Neural crest cell (in vitro differentiated cells): ENCODE data around the gene FRMD4A. TPM values are rescaled to one million over a fixed set of nuclear protein-coding genes. Genes with fewer than 3 reads are reported as not detected.
A peak's percentile ranks its signal among the peaks of the same experiment; 100 is the strongest.

Source experiments
- DNase-seq: peaks from one replicate; pipeline ENCODE4 v3.0.0; 2021; ENCODE audit warnings: low read depth, mixed read lengths, low spot score
- H3K27ac Mint-ChIP-seq: one replicate; pipeline ENCODE4 v1.8.0; 2021; ENCODE audit warnings: mild to moderate bottlenecking, mixed read lengths; ENCODE audit not compliant: unreplicated experiment
- H3K27me3 Mint-ChIP-seq: 2 replicates; pipeline ENCODE4 v1.8.0; 2021; ENCODE audit warnings: low read depth, mild to moderate bottlenecking, mixed read lengths
- H3K36me3 Mint-ChIP-seq: 2 replicates; pipeline ENCODE4 v1.8.0; 2021; ENCODE audit warnings: low read depth, mild to moderate bottlenecking, mixed read lengths
- H3K4me1 Mint-ChIP-seq: 2 replicates; pipeline ENCODE4 v1.8.0; 2021; ENCODE audit warnings: mixed read lengths
- H3K4me3 Mint-ChIP-seq: one replicate; pipeline ENCODE4 v1.8.0; 2021; ENCODE audit warnings: mild to moderate bottlenecking, mixed read lengths
- H3K9me3 Mint-ChIP-seq: 2 replicates; pipeline ENCODE4 v1.8.0; 2021; ENCODE audit warnings: mixed read lengths
- total RNA-seq: library from RNA; stranded (reverse); gene quantifications from 2 replicates; pipeline ENCODE4 v1.2.1, GENCODE V29; 2021
- TF ChIP-seq, protein P1 (sequence below): fragments of 200-600 bp; sonication (generic); conservative IDR thresholded peaks from 2 replicates; pipeline ENCODE4 v1.5.0; 2021; ENCODE audit warnings: antibody characterized with exemption, mild to moderate bottlenecking

FRMD4A gene
- total RNA-seq, 1 donor from 2014 or later, result 65.3 TPM

DNA sequence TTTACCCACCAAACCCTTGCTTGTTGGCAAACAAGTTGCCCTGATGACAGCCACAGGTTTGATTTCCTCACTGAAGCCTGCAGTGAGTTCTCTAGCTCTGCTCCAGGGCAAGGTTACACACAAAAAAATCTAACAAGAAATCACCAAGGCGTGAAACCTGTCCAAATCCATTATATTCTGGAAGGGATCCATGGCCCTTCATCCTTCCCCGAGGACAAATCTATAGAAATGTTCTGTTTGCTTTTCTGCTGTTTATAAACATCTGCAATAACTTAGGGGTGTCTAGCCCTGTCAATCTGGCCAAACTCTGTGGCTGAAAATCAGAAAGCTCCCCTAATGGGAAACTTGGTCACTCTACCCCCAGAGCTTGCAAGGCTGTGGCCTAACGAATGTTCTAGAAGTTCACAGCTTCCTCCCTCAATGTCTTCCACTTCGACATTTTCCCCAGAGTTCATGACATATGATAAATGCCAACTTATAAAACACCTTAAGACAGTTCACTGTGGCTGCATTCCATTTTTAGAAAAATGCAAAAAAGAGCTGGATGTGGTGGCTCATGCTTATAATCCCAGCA is 579.4 kb downstream of the FRMD4A start:
- Mint-ChIP-seq H3K4me3 (no peak overlapping the region), H3K27ac (no peak overlapping the region), H3K36me3 (peaks cover 8% of the 10 kb centered on the region), H3K27me3 (no peaks in the 10 kb centered on the region), H3K4me1 (no peaks in the 10 kb centered on the region), H3K9me3 (no peaks in the 10 kb centered on the region)
- TF ChIP-seq, protein P1, sequence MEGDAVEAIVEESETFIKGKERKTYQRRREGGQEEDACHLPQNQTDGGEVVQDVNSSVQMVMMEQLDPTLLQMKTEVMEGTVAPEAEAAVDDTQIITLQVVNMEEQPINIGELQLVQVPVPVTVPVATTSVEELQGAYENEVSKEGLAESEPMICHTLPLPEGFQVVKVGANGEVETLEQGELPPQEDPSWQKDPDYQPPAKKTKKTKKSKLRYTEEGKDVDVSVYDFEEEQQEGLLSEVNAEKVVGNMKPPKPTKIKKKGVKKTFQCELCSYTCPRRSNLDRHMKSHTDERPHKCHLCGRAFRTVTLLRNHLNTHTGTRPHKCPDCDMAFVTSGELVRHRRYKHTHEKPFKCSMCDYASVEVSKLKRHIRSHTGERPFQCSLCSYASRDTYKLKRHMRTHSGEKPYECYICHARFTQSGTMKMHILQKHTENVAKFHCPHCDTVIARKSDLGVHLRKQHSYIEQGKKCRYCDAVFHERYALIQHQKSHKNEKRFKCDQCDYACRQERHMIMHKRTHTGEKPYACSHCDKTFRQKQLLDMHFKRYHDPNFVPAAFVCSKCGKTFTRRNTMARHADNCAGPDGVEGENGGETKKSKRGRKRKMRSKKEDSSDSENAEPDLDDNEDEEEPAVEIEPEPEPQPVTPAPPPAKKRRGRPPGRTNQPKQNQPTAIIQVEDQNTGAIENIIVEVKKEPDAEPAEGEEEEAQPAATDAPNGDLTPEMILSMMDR, result no peak
- no peak for DNase-seq

DNA sequence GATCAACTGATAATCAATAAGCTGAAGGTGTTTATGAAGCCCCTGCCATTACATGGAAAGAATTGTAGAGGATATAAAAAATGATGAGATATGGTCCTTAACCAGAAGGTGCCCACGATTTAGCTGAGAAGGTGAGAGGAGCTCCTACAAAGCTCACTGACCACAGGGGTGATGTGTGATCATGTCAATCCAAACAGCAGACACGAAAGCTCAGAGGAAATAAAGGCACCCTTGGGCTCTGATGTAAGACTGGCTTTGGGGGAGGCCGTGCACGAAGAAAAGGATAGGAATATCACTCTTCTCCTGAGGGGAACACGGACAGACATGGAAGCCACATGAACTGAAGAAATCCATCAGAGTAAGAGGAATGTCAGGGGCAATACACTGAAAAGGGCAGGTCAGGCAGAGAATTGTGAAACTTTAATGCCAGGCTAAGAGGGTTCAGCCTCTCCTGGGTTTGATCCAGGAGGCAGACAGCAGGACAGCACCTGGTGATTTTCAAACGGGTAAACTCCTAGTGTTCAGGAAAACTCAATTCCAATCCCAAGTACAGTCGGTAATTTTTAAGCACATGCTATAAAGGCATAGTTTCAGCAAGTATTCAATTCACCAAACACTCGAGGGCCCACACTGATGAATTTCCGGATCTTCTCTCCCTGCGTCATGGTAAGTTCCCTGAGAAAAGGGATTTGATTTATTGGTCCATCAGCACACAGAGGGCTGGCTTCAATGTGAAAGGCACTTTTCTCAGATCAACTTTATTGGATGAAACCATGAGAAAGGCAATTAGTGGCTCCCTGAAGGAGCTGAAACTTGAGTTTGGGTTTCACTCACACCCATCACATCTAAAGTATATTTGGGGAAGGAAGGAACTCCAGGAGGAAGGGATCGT is 580.2 kb downstream of the FRMD4A start:
- Mint-ChIP-seq H3K4me1 (no peaks in the 10 kb centered on the region), H3K4me3 (no peak overlapping the region), H3K9me3 (no peaks in the 10 kb centered on the region), H3K36me3 (peaks cover 8% of the 10 kb centered on the region), H3K27ac (no peak overlapping the region), H3K27me3 (no peaks in the 10 kb centered on the region)
- no peak for DNase-seq
- TF ChIP-seq, protein P1, result no peak

DNA sequence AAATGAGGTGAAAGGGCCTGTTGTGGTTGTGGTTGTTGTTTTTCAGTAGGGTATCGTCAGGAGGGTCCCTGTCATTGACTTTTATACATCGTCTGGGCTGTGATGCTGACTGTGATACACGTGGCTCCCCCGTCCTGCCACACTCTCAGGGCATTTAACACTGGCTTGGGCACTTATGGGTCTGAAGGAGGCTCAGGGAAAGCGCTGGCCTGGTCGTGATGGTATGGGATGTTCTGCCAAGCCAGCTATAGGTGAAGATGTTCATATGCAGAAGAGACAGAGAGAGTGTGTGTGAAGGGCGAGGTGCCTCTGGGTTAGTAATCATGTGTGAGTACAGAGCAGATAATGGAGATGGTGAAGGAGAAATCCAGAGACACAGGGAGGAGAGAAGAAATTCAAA is 585.5 kb downstream of the FRMD4A start:
- peak overlapping the region; percentile 1 for H3K27ac Mint-ChIP-seq

DNA sequence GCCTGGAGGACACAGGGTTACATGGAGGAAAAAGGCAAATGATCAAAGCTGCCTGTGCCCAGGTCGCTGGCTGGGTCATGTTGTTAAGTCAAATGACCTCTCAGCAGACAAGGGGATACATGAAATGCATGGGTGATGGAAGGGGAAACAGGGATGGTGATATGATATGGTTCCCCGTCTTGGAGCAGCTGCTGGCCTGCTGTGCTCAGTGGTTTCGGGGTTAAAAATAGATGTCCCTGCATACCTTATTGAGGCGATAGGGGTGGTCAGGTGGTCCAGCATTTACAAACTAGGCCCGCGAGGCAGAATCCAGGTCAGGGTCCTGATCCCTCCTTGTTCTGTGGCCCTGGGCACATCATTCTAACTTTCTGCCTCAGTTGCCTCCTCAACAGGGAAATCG is 586.8 kb downstream of the FRMD4A start:
- Mint-ChIP-seq H3K9me3 (no peaks in the 10 kb centered on the region), H3K4me1 (peaks cover 6% of the 10 kb centered on the region), H3K4me3 (no peak overlapping the region), H3K36me3 (peaks cover 9% of the 10 kb centered on the region), H3K27ac (no peak overlapping the region), H3K27me3 (no peaks in the 10 kb centered on the region)
- TF ChIP-seq, protein P1, result no peak
- DNase-seq, result no peak

More for the DNA sequence above, 585.5 kb downstream of the FRMD4A start:
- TF ChIP-seq, protein P1, result no peak
- Mint-ChIP-seq H3K9me3 (no peaks in the 10 kb centered on the region), H3K4me1 (peaks cover 4% of the 10 kb centered on the region), H3K4me3 (no peak overlapping the region), H3K36me3 (peaks cover 5% of the 10 kb centered on the region), H3K27me3 (no peaks in the 10 kb centered on the region)
- no peak for DNase-seq

DNA sequence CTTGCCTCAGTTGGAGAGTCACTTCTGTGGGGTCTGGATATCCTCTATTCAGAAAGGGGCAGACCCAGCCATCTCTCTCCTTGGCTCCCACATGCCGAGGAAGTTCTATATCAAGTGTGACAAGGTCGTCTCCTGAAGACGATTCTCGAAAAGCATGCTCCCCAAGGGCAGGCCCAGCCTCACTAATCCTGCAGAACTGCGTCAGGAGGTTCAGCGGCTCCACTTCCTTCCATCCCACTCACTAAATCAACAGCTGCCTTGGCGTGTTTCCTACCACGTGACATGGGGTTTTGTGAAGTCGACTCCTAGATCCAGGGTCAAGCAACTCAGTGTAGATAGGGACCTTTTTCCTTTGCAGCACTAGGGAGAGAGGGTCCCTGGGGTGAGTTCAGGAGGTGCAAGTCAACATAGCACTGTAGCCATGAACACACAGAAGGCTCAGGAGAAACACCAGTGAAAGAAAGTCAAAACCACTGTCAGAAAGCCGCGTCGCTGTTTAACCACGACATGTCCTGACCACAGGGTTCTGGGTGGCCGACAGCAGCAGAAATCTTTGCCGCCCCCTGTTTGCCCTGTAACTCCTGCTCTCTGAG is 587.5 kb downstream of the FRMD4A start:
- Mint-ChIP-seq H3K4me1 (peaks cover 6% of the 10 kb centered on the region), H3K4me3 (no peak overlapping the region), H3K27ac (no peak overlapping the region), H3K9me3 (no peaks in the 10 kb centered on the region), H3K27me3 (no peaks in the 10 kb centered on the region), H3K36me3 (peaks cover 9% of the 10 kb centered on the region)
- no peak for DNase-seq
- TF ChIP-seq, protein P1, result no peak
